ENCODE results near the gene HIP1.

GRCh38 chr7:75652788-75653187, 86.0 kb downstream of the HIP1 start:
- TF ChIP-seq EZH2 (IDR thresholded peaks at IDR 0.05; ENCODE audit: insufficient read depth, low read length): no peak
- no peak for TF ChIP-seq CTCF (IDR thresholded peaks at IDR 0.05; ENCODE audit: insufficient read depth, low read depth, low read length)

Data from astrocyte (in vitro differentiated cells and primary cell).